NK-92 (cell line): ENCODE data around the gene CD3E.

Experiments used
- DNase-seq: peaks from one replicate; lab custom pipeline; 2025; ENCODE audit not compliant: unreplicated experiment; lab: John Stamatoyannopoulos, UW

Gene CD3E

DNA sequence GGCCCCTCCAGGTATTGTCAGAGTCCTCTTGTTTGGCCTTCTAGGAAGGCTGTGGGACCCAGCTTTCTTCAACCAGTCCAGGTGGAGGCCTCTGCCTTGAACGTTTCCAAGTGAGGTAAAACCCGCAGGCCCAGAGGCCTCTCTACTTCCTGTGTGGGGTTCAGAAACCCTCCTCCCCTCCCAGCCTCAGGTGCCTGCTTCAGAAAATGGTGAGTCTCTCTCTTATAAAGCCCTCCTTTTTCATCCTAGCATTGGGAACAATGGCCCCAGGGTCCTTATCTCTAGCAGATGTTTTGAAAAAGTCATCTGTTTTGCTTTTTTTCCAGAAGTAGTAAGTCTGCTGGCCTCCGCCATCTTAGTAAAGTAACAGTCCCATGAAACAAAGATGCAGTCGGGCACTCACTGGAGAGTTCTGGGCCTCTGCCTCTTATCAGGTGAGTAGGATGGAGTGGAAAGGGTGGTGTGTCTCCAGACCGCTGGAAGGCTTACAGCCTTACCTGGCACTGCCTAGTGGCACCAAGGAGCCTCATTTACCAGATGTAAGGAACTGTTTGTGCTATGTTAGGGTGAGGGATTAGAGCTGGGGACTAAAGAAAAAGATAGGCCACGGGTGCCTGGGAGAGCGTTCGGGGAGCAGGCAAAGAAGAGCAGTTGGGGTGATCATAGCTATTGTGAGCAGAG is at the start of gene CD3E:
Gene CD3E (plus strand): TSS at position 163 of the 681 bp plus-strand sequence. CDS start 223 bp downstream, at position 386.
- no peak for DNase-seq

DNA sequence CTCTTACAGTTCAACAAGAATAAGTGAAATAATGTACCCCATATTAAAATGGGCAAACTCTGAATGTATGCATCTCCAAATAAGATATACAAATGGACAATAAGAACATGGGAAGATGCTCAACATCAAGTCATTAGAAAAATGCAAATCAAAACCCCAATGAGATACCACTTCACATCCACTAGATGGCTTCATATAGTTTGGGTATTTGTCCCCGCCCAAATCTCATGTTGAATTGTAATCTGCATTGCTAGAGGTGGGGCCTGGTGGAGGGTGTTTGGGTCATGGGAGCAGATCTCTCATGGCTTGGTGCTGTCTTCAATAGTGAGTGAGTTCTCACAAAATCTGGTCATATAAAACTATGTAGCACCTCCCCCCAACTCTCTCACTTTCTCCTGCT is 46.1 kb upstream of the CD3E start:
- DNase-seq: no peak

DNA sequence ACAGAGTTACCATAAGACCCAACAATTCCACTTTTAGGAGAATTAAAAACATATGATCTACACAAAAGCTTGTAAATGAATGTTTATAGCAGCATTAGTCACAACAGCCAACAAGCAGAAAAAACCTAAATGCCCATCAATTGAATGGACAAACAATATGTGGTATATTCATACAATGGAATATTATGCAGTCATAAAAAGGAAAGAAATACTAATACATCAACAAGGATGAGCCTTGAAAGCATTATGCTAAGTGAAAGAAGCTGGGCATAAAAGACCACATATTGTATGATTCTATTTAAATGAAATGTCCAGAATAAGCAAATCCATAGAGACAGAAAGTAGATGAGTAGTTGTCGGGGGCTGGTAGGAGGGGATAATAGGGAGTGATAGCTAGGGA is 45.4 kb upstream of the CD3E start:
- DNase-seq: no peak

DNA sequence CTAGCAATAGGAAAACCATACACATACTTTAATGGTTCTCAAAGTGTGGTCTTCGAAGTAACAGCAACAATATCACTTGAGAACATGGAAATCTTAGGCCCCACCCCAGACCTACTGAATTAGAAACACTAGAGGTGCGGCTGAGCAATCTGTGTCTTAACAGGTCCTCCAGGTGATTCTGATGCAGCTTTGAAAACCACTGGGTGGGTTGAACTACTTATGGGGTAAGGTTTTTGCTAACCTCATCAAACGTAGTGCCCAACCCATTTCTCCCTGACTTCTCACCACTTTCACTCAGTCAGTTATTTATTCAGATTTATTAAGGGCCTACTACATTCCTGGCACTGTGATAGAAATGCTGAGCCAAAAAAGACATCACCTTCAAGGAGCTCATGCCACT is 44.2 kb upstream of the CD3E start:
- DNase-seq: no peak

DNA sequence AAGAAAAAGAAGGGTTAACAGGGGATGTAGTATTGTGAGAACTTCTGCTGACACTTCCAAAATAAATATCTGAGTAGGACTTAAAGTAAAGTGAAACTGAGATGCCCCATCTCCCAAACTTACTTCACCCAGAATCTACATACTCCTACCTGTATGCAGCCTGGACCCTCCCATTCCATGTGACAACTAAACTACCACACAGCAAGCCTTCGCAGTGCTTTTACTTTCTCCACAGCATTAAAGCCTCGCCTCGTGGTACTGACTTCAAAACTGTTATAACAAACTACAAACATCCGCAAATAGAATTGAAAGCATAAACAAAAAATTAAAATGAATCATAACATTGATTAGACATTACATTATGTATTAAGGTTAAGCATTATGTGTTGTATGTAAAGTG is 41.4 kb upstream of the CD3E start:
- DNase-seq: no peak

DNA sequence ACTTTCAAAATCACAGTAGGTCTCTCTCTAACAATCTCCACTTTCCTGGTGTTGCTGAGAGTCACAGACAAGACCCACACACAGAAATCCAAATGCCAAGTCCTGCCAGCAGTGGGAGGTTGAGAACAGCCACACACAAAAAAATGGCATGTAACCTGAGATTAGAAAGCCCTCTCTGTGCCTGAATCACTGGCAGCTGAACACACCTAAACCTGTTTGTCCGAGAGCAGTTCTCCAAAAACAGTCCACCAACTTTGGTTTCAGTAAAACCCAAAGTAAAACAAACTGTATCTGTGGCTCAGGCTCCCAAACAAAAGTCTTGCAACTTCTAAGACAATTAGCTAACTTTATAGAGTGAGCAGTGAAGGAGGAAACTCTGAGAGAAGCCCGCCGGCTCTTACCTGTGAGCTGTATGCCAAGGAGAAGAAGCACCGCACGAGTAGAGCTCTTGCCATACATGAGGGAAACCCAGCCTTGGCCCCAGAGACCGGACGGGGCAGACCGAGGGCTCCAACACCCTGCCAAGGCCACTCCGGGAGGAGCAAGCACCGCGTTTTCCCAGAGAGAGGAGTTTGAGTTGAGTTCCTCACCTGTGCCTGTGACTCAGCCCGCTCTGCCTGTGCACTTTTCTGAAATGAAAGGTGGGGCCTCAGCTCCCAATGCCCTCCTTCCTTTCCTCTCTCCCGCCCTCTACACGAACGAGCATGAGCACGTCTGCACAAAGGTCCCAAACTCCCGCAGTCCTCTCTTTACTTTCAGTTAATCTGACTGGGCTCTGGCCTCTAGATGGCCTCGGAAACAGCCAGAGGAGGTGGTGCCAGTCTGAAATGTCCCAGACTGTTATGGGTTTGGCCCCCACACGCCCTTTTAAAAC is 40.6 kb upstream of the CD3E start, which contains the start of gene MPZL2:
Gene MPZL2 (minus strand): TSS at position 603 of the 874 bp plus-strand sequence. CDS start 144 bp downstream, at position 459.
- no peak for DNase-seq

DNA sequence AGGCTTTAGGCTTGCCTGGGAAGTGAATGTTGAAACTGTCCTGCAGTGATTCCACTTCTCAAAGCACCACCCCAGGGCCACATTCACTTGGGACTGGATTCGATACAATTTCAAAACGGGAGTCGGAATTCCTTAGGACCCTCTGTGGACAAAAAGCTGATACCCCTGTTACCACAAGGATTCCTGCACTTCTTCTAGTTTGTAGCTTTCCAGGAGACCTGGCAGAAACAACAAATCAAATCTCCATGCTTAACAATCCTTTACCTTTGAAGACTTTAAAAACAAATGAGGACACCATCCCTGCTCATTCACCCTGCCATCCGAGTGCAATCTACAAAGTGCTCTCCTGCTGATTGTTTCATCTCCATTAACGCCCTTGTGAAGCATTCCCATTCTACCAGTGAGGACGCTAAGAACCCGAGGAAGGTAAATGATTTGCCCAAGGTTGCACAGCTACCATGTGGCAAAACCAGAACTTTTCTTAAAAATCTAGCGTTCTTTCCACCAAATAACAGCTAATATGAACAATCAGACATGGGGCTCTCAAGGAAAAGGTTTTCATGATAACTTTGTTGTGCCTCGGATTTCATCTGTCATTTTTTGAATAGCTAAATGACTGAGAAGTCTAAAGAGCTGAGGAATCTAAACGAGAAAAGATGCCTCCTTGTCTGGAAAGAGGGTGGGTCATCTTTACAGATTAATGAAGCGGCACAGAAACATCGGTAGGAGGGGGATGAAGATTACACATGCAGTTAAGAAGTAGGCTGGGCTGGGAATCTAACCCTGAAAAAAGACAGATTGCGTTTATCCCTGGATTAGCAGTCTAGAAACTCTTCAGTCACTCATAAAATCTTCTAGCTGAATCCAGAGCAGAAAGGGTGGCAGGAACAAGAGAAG is 39.7 kb upstream of the CD3E start:
- DNase-seq: no peak

DNA sequence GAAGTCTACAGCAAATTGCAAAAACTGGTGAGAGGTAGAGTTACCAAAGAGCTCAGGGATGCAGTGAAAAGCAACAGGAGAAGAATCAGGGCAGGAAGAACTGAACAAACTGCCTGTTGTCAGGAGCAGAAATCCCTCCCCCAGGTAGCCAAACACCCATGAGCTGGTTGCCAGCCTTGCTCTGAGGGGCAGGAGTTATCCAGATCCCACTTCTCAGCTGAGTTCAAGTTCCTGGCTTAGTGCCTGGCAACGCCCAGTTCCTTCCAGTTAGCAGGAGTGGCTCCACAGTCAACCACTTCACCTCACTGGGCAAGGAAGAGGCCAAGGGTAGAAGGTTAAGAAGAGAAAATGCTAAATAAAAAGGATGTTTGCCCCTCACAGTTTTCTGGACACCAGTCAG is 38.6 kb upstream of the CD3E start:
- DNase-seq: no peak

DNA sequence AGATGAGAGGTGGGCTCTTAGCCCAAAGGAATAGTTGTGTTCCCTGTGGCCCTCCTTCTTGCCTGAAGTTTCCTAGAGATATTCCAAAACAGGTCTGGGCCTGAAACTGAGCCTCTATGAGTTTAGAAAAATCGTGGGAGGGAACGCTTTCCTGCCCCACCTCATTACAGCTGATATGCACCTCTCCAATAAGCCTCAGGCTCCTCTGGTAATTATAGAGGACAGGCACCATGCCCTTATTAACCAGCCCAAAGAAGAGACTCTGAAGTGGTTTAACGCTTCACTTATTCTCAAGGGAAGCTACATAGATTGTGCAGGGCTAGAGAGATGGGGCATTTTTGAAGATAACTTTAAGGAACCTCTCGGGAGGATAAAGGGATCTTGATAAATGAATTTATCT is 37.0 kb upstream of the CD3E start:
- no peak for DNase-seq

DNA sequence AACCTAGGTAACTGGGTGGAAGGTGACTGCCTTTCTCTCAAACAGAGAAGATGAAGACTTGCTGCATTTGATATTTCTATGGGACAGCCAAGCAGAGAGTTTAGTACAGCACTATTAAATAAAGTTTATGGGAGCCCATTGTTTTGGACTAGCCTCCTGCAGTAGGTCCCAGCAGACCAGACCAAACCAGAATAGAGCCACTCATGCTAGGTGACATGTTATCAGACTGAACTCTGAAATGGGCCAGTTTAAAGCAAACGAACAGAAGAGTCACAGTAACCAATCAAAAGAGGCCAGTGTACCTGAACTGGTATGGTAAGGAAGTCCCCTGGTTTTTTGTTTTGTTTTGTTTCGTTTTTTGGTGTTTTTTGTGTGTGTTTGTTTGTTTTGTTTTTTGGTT is 32.5 kb upstream of the CD3E start:
- DNase-seq: no peak

DNA sequence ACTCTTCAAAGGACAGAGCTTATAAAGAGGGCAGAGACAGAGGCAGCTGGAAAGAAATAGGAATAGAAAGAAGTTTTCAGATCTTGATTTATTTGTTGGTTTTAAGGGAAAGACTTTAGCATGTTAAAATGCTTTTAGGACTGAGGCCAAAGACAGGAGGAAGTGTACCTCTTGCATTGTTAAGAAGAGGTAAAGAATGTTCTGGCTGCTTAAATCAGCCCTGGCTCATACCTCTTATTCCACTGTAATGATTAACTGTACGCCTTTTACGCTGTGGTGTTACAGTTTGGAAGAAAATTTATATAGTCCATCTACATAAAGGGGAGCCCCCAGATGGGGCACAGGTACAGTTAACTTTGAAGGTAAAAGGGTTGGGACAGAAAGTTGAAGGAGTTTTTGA is 30.3 kb upstream of the CD3E start:
- no peak for DNase-seq

DNA sequence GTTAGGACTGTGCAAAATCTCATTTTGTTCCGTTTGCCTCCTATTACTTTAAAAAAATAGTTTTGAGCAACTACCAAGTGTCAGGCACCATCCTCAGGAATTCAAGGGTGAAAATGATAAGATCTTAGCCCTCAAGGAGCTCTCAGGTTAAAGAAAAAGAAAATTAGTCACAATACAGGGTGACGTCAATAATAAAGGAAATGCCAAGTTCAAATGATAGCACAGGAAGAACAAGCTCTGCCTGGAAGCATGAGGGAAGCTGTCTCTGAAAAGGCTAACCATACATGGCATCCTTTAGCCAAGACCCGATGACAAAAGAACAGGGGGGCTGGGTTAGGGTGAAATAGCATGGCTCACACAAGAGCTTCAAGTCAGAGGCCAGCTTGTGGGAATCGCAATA is 29.4 kb upstream of the CD3E start:
- DNase-seq: no peak

DNA sequence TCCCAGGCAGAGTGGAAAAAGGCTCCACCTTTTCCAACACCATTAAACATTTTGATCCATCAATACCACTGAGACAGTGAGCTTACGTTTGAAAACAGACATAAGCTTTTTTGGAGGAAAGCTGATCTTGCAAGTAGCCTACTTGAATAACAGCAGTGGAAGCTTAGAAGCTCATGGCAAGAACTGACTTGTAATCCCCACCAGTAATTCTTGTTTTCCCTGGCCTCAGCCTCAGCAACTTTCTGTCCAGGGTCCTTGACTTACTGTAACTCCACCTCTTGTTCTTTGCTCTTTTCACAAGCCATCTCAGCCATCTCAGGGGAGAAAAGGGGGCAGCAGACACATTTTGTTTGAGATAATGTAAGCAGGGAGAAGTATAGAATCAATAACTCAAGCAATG is 28.1 kb upstream of the CD3E start:
- no peak for DNase-seq

DNA sequence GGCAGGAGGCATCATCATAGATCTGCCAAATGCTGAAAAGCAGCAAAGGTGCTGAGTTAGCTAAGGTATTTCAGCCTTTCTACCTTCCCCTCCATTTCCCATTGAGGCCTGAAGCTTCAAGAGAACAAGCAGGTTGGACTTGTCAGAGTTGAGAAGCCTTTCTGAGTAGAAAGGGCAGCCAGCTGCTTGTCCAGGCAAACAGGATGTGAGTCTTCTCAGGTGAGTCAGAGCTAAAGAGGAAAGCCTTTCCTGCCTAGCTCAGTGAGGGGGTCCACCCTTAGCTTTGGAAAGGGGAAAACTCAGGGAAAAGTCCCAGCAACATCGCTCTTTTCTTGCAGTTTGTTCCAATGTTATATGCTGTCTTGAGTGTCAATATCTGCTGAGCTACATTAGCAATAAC is 27.2 kb upstream of the CD3E start:
- DNase-seq: no peak

DNA sequence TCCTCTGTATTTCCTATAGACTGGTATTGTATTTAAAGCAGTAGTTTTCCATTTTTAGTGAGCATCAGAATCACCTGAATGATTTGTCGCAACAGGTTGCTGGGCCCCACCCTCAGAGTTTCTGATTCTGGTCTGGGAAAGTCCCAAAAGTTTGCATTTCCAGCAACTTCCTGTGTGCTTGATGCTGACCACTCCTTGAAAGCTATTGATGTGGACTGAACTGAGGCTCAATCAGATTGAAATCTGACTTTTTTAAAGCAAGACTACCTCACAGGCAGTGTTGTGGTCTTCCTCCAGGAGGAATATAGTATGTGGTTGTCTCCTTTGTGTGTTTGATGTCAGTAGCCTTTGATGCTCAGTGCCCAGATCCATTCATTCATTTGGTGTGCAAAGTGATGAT is 23.2 kb upstream of the CD3E start:
- DNase-seq: no peak

DNA sequence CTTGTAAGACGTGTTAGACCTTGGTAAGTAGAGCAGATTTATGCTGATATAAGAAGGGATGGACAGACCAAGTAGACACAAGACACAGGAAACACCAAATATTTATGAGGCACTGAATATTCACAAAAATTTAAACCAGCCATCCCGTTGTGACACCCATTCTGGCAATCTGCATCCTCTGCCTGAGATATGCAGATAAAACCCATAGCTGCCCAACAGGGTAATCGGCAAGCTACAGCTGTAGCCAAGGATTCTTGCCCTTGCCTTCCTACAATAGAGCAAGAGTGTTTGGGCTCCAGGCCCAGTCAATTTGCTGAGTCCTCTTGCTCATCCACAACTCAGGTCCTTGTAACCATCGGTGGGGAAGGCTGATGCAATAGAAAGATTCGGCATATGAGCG is 21.9 kb upstream of the CD3E start:
- DNase-seq: no peak

DNA sequence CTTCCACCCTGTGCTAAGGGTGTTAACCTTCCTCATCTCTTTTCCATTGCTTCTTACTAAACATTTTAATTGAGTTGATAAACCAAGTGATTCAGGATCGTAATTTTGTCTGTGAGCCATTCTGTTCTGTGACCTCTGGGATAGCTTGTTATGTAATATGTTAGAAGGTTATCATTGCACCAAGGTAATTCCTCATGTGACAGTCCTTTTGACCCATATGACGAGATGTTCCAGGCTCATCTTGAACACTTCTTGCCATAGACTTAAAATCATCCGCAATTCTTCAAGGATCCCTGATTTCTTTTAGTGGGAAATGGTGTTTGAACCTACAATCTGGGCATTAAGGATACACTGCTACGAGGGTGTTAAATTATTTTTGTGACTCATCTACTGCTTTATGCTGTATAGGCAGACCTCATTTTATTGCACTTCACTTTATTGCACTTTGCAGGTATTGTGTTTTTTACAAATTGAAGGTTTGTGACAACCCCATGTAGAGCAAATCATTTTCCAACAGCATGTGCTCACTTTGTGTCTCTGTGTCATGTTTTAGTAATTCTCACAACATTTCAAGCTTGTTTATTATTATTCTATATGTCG is 21.4 kb upstream of the CD3E start:
- DNase-seq: no peak

DNA sequence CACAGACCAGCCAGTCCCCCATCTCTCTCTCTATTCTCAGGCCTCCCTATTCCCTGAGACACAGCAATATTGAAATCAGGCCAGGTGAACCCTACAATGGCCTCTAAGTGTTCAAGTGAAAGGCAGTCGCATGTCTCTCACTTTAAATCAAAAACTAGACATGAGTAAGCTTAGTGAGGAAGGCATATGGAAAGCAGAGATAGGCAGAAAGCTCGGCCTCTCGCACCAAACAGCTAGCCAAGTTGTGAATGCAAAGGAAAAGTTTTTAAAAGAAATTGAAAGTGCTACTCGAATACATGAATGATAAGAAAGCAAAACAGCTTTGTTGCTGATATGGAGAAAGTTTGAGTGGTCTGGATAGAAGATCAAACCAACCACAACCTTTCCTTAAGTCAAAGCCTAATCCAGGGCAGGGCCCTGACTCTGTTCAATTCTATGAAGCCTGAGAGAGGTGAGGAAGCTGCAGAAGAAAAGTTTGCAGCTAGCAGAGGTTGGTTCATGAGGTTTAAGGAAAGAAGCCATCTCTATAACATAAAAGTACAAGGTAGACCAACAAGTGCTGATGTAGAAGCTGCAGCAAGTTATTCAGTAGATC is 20.7 kb upstream of the CD3E start:
- no peak for DNase-seq

DNA sequence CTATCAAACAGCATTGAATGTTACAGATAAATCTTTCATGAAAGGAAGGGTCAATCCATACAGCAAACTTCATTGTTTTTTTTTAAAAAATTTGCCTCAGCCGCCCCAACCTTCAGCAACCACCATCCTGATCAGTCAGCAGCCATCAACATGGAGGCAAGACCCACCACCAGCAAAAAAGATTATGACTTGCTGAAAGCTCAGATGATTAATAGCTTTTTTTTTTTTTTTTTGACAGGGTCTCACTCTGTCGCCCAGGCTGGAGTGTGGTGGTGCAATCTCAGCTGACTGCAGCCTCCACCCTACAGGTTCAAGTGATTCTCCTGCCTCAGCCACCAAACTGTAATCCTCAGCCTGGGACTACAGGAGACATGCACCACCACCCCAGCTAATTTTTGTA is 18.0 kb upstream of the CD3E start:
- no peak for DNase-seq

DNA sequence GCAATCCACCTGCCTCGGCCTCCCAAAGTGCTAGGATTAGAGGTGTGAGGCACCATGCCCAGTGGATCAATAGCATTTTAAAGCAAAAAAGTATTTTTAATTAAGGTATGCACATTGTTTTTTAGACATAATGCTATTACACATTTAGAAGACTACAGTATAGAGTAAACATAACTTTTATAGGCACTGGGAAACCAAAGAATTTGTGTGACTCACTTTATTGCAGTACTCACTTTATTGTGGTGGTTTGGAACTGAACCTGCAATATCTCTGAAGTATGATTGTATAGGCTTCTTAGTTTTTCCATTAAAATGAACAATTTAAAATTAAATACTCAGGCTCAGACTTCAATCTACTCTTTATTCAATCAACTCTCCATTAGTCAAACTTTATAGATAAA is 17.5 kb upstream of the CD3E start:
- DNase-seq: no peak

DNA sequence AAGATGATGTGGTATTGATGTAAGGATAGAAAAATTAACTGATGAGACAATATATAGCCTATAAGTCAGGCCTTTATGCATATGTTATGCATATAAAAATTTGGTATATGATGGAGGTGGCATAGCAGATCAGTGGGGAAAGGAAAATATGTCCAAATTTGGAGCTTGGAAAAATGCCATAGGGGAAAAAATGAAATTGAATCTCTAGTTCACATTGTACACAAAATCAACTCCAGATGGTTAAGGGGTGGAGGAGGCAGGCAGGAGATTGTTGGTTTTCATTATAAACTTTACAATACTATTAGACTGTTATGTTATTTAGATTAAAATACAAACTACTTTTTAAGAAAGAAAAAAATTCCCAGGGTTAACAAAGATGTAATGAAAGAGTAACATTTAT is 15.1 kb upstream of the CD3E start:
- DNase-seq: no peak
